Activated B cell treated with CpG ODN at 0.5 μM for 24 hours (primary cell): ENCODE data around the gene SORBS1. TPM values are rescaled to one million over a fixed set of nuclear protein-coding genes. Genes with fewer than 3 reads are reported as not detected.

Experiments
- ATAC-seq: fragments of 200-7000 bp; cut with Tn5 transposase; one replicate; pipeline ENCODE4 v1.10.0; 2021; ENCODE audit warnings: low read depth, mild to moderate bottlenecking, moderate library complexity
- CTCF ChIA-PET: fragments of 350-600 bp; sonication (Branson Sonifier 250); formaldehyde crosslinking; loops from one replicate; lab custom pipeline; 2021; ENCODE audit warnings: antibody characterized with exemption; lab: Charles Lee
- POLR2A ChIA-PET: fragments of 350-600 bp; sonication (Branson Sonifier 250); formaldehyde crosslinking; loops from one replicate; lab custom pipeline; 2021; ENCODE audit warnings: antibody characterized with exemption; lab: Charles Lee
- DNase-seq: peaks from one replicate; pipeline ENCODE4 v3.0.0; 2022
- H3K27ac Mint-ChIP-seq: one replicate; pipeline ENCODE4 v1.8.0; 2020; ENCODE audit warnings: mixed read lengths
- H3K27me3 Mint-ChIP-seq: one replicate; pipeline ENCODE4 v1.8.0; 2021; ENCODE audit warnings: mixed read lengths
- H3K36me3 Mint-ChIP-seq: one replicate; pipeline ENCODE4 v1.8.0; 2021; ENCODE audit warnings: low read depth, mixed read lengths
- H3K4me1 Mint-ChIP-seq: one replicate; pipeline ENCODE4 v1.8.0; 2021; ENCODE audit warnings: mixed read lengths
- H3K4me3 Mint-ChIP-seq: one replicate; pipeline ENCODE4 v1.8.0; 2020; ENCODE audit warnings: mild to moderate bottlenecking, mixed read lengths
- H3K9me3 Mint-ChIP-seq: one replicate; pipeline ENCODE4 v1.8.0; 2020; ENCODE audit warnings: mixed read lengths
- CTCF ChIP-seq: fragments of 200-600 bp; IDR thresholded peaks from one replicate; pipeline ENCODE4 v1.8.0; 2022; ENCODE audit warnings: antibody characterized with exemption, mild to moderate bottlenecking
- intact Hi-C: fragments of 100-400 bp; cut with micrococcal nuclease; formaldehyde crosslinking; loops from one replicate; pipeline ENCODE4 v1.15.1; 2024
- total RNA-seq: library from RNA; stranded (reverse); gene quantifications from 2 replicates; pipeline ENCODE4 v1.2.3, GENCODE V29; 2022

Gene SORBS1
- total RNA-seq, 1 donor from 2014 or later: 0.42 TPM

GRCh38 chr10:95547197-95547596 is 14.0 kb downstream of the SORBS1 start:
- ChIA-PET POLR2A (no interaction called here), CTCF (no interaction called here)
- no peaks in the 10 kb centered on the region for H3K36me3 Mint-ChIP-seq
- DNase-seq: no peak
- H3K27me3 Mint-ChIP-seq: peaks cover 32% of the 10 kb centered on the region
- TF ChIP-seq CTCF: no peak
- no peaks in the 10 kb centered on the region for H3K4me1 Mint-ChIP-seq
- intact Hi-C loops: no loop called here
- no peak overlapping the region for H3K4me3 Mint-ChIP-seq
- H3K9me3 Mint-ChIP-seq: no peaks in the 10 kb centered on the region
- H3K27ac Mint-ChIP-seq: no peak overlapping the region
- no peak for ATAC-seq

- ATAC-seq (no peak), DNase-seq (no peak)
- ChIA-PET POLR2A (no interaction called here), CTCF (no interaction called here)
- H3K27ac Mint-ChIP-seq: no peak overlapping the region
- no peak overlapping the region for H3K4me3 Mint-ChIP-seq
- TF ChIP-seq CTCF: no peak
- H3K27me3 Mint-ChIP-seq: peaks cover 30% of the 10 kb centered on the region
- H3K36me3 Mint-ChIP-seq: no peaks in the 10 kb centered on the region
- no peaks in the 10 kb centered on the region for H3K9me3 Mint-ChIP-seq
- intact Hi-C loops: no loop called here
- no peaks in the 10 kb centered on the region for H3K4me1 Mint-ChIP-seq
Measured at GRCh38 chr10:95545981-95546380, 15.2 kb downstream of the SORBS1 start.

GRCh38 chr10:95544783-95545500 is 16.2 kb downstream of the SORBS1 start:
- ChIA-PET CTCF (no interaction called here), POLR2A (no interaction called here)
- no peak overlapping the region for H3K27ac Mint-ChIP-seq
- no peaks in the 10 kb centered on the region for H3K36me3 Mint-ChIP-seq
- intact Hi-C loops: no loop called here
- H3K4me3 Mint-ChIP-seq: no peak overlapping the region
- no peak for ATAC-seq
- no peaks in the 10 kb centered on the region for H3K9me3 Mint-ChIP-seq
- H3K27me3 Mint-ChIP-seq: peaks cover 25% of the 10 kb centered on the region
- H3K4me1 Mint-ChIP-seq: no peaks in the 10 kb centered on the region
- no peak for DNase-seq
- TF ChIP-seq CTCF: no peak

GRCh38 chr10:95543459-95543858 is 17.7 kb downstream of the SORBS1 start:
- H3K27ac Mint-ChIP-seq: no peak overlapping the region
- intact Hi-C loops: no loop called here
- ATAC-seq: no peak
- ChIA-PET CTCF (no interaction called here), POLR2A (no interaction called here)
- no peak for DNase-seq
- no peaks in the 10 kb centered on the region for H3K4me1 Mint-ChIP-seq
- no peak overlapping the region for H3K4me3 Mint-ChIP-seq
- no peaks in the 10 kb centered on the region for H3K9me3 Mint-ChIP-seq
- TF ChIP-seq CTCF: no peak
- H3K36me3 Mint-ChIP-seq: no peaks in the 10 kb centered on the region
- peaks cover 14% of the 10 kb centered on the region for H3K27me3 Mint-ChIP-seq

GRCh38 chr10:95542761-95543160 is 18.4 kb downstream of the SORBS1 start:
- intact Hi-C loops: no loop called here
- ChIA-PET CTCF (no interaction called here), POLR2A (no interaction called here)
- H3K27ac Mint-ChIP-seq: no peak overlapping the region
- TF ChIP-seq CTCF: no peak
- DNase-seq: no peak
- H3K27me3 Mint-ChIP-seq: peaks cover 9% of the 10 kb centered on the region
- H3K4me1 Mint-ChIP-seq: no peaks in the 10 kb centered on the region
- H3K9me3 Mint-ChIP-seq: no peaks in the 10 kb centered on the region
- ATAC-seq: no peak
- no peaks in the 10 kb centered on the region for H3K36me3 Mint-ChIP-seq
- H3K4me3 Mint-ChIP-seq: no peak overlapping the region
